ENCODE data around the gene MYO1E. TPM values are rescaled to one million over a fixed set of nuclear protein-coding genes. Genes with fewer than 3 reads are reported as not detected.

Gene MYO1E
- total RNA-seq, 1 donor from 2014 or later: 190 TPM

DNA sequence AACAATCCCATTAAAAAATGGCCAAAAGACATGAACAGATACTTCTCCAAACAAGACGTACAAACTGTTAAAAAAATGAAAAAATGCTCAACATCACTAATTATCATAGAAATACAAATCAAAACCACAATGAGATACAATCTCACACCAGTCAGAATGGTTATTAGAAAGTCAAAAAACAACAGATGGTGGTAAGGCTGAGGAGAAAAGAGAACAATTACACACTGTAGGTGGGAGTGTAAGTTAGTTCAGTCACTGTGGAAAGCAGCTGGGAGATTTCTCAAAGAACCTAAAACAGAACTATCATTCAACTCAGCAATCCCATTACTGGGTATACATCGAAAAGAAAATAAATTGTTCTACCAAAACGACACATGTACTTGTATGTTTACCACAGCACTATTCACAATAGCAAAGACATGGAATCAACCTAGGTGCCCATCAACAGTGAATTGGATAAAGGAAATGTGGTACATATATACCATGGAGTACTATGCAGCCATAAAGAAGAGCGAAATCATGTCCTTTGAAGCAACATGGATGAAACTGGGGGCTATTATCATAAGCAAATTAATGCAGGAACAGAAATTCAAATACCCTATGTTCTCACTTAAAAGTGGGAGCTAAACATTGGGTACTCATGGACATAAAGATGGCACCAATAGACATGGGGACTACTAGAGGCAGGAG lies 51.5 kb downstream of the MYO1E start:
- DNase-seq (ENCODE audit: low read depth): no peak
- TF ChIP-seq, protein P1, sequence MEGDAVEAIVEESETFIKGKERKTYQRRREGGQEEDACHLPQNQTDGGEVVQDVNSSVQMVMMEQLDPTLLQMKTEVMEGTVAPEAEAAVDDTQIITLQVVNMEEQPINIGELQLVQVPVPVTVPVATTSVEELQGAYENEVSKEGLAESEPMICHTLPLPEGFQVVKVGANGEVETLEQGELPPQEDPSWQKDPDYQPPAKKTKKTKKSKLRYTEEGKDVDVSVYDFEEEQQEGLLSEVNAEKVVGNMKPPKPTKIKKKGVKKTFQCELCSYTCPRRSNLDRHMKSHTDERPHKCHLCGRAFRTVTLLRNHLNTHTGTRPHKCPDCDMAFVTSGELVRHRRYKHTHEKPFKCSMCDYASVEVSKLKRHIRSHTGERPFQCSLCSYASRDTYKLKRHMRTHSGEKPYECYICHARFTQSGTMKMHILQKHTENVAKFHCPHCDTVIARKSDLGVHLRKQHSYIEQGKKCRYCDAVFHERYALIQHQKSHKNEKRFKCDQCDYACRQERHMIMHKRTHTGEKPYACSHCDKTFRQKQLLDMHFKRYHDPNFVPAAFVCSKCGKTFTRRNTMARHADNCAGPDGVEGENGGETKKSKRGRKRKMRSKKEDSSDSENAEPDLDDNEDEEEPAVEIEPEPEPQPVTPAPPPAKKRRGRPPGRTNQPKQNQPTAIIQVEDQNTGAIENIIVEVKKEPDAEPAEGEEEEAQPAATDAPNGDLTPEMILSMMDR (IDR thresholded peaks at IDR 0.05; ENCODE audit: insufficient read depth, low read length, poor library complexity, severe bottlenecking): no peak
- Histone ChIP-seq H3K4me3 (ENCODE audit: low read depth, low read length) (no peak overlapping the region), H3K36me3 (ENCODE audit: control insufficient read depth, insufficient read depth, low read length) (no peaks in the 10 kb centered on the region), H3K27me3 (ENCODE audit: control insufficient read depth, insufficient read depth, low read length) (no peaks in the 10 kb centered on the region)

DNA sequence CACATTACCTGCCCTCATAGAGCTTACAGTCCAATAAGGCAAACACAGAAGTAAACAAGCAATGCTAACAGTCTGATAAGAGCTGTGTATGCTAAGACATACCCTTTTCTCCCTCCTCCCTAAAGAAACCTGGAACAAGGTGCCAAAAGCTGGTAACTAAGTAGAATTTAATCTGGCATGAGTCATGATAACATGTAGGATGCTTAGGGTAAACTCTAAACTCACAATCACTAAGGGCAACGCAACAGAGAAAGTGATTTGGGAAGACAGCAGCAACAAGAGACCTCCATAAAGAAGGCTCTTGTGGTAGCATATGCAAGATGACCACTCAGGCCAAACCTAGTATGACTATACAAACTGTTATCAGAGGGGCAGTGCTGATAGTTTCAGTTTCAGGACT lies 55.5 kb downstream of the MYO1E start:
- TF ChIP-seq, protein P1 (IDR thresholded peaks at IDR 0.05; ENCODE audit: insufficient read depth, low read length, poor library complexity, severe bottlenecking): no peak
- no peak for DNase-seq (ENCODE audit: low read depth)

DNA sequence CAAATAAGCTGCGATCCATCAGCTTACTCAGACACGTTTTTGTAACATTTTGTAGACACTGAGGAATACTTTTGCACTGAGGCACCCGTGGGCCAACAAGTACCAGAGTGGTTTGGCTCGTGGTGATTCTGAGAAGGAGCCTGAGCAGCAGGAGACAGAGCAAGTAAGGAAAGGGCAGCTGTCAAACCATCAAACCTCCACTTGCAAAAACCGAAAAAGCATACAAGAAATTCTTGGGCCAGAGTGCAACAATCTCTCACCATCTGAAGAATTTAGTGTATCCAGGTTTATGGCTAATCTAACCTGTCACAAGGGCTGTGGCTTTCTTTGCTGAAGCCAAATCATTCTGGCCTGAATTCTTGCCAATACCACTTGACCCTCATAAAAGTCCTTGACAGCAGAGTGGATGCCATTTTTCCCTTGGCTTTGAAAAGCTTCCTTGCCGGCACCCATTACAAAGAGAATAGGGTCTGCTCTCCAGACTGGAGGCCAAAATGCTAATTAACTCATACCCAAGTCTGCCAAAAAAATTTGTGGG lies 56.7 kb downstream of the MYO1E start:
- DNase-seq (ENCODE audit: low read depth): no peak
- TF ChIP-seq, protein P1 (IDR thresholded peaks at IDR 0.05; ENCODE audit: insufficient read depth, low read length, poor library complexity, severe bottlenecking): no peak
- Histone ChIP-seq H3K36me3 (ENCODE audit: control insufficient read depth, insufficient read depth, low read length) (no peaks in the 10 kb centered on the region), H3K4me3 (ENCODE audit: low read depth, low read length) (no peak overlapping the region), H3K27me3 (ENCODE audit: control insufficient read depth, insufficient read depth, low read length) (no peaks in the 10 kb centered on the region)

More for the DNA sequence above, 55.5 kb downstream of the MYO1E start:
- Histone ChIP-seq H3K4me3 (ENCODE audit: low read depth, low read length) (no peak overlapping the region), H3K36me3 (ENCODE audit: control insufficient read depth, insufficient read depth, low read length) (no peaks in the 10 kb centered on the region), H3K27me3 (ENCODE audit: control insufficient read depth, insufficient read depth, low read length) (no peaks in the 10 kb centered on the region)

DNA sequence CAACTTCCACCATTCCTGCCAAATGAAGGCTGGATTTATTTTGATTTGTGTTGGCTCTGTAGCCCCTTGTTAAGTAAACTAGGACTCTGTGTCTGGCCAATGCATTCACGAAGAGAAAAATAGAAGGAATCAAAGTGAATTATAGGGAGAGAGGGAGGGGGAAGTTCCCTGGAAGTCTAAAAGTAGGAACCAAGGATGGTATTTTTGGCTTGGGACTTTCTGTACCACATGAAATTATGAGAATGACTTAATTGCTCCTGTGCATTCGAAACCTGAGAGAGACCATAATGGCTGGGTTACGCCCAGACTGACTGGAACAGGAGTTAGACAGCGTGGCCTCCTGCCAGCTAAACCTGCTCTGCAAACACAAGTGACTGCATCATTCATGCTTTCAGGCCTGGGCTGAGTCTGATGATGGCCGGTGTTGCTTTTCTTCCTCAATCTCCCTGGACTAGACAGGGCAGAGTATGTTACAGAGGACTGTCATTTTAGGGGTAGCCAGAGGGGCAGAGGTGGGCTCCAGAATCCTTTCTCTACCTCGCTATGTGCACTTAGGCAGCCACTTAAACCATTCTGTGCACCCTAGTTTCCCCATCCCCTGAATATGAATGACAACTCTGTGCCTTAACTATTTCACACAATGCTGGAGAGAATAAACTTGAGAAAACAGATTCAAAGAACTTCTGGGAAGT lies 58.9 kb downstream of the MYO1E start:
- no peak overlapping the region for H3K4me3 ChIP-seq (ENCODE audit: low read depth, low read length)
- no peak for DNase-seq (ENCODE audit: low read depth)
- TF ChIP-seq, protein P1 (IDR thresholded peaks at IDR 0.05; ENCODE audit: insufficient read depth, low read length, poor library complexity, severe bottlenecking): no peak
- H3K36me3 ChIP-seq (ENCODE audit: control insufficient read depth, insufficient read depth, low read length): no peaks in the 10 kb centered on the region
- H3K27me3 ChIP-seq (ENCODE audit: control insufficient read depth, insufficient read depth, low read length): no peaks in the 10 kb centered on the region

DNA sequence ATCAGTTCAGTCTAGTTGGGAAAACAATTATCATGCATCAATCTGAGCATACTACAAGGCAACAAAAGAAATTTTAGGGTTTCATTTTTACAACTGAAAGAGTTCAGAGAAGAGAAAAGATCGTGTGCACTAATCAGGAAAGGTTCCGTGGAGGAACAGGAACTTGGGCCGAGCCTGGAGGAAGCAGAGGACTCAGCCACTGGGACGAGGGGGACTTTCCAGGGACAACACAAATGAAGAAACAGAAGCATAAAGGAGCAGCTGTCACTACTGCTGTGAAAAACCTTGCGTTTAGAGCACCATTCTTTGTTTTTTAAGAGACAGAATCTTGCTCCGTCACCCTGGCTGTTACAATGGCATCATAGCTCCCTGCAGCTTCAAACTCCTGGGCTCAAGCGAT lies 60.5 kb downstream of the MYO1E start:
- TF ChIP-seq, protein P1 (IDR thresholded peaks at IDR 0.05; ENCODE audit: insufficient read depth, low read length, poor library complexity, severe bottlenecking): no peak
- Histone ChIP-seq H3K4me3 (ENCODE audit: low read depth, low read length) (no peak overlapping the region), H3K36me3 (ENCODE audit: control insufficient read depth, insufficient read depth, low read length) (no peaks in the 10 kb centered on the region), H3K27me3 (ENCODE audit: control insufficient read depth, insufficient read depth, low read length) (no peaks in the 10 kb centered on the region)
- no peak for DNase-seq (ENCODE audit: low read depth)
